PFSK-1 (cell line): Measurements from ENCODE around the gene ATP6V0E2.

Experiments
- FOXP2 ChIP-seq: optimal IDR thresholded peaks from 2 replicates; pipeline ENCODE3; 2011; ENCODE audit warnings: borderline replicate concordance, control low read depth, inconsistent platforms; ENCODE audit not compliant: insufficient read depth; ENCODE audit errors: extremely low read length, extremely low read depth
- POLR2AphosphoS5 ChIP-seq: IDR thresholded peaks from 2 replicates; pipeline ENCODE4 v1.6.1; 2012; ENCODE audit warnings: low read depth, mild to moderate bottlenecking, control low read depth, low read length, moderate library complexity
- REST ChIP-seq, 2 experiments: IDR thresholded peaks; 2 replicates each; pipeline versions ENCODE4 v1.6.1 to v1.8.0; 2011 to 2012; ENCODE audit warnings: low read depth in 2 of 2, low read length in 2 of 2, control low read depth in 1 of 2, inconsistent platforms in 1 of 2, mild to moderate bottlenecking in 1 of 2, moderate library complexity in 1 of 2; ENCODE audit not compliant: insufficient read depth in 1 of 2
- SIN3A ChIP-seq: IDR thresholded peaks from 2 replicates; pipeline ENCODE4 v1.6.1; 2012; ENCODE audit warnings: mild to moderate bottlenecking, low read length, moderate library complexity, borderline replicate concordance; ENCODE audit not compliant: insufficient read depth
- TAF1 ChIP-seq: IDR thresholded peaks from 2 replicates; pipeline ENCODE4 v1.6.1; 2012; ENCODE audit warnings: low read length, control low read depth, borderline replicate concordance; ENCODE audit not compliant: insufficient read depth

GRCh38 chr7:149827089-149827981 is 46.4 kb upstream of the ATP6V0E2 start:
- TF ChIP-seq POLR2AphosphoS5 (no peak), FOXP2 (no peak), SIN3A (no peak), TAF1 (no peak), REST (IDR thresholded peaks at IDR 0.05; ENCODE audit: insufficient read depth in 1 of 2, low read depth in 2 of 2, low read length in 2 of 2) (no peak)
